Adrenal gland (tissue), 12 donors: Measurements from ENCODE around the gene PSMD12. TPM values are rescaled to one million over a fixed set of nuclear protein-coding genes. Genes with fewer than 3 reads are reported as not detected.
A peak's percentile ranks its signal among the peaks of the same experiment; 100 is the strongest.

ENCODE experiments used
- DNase-seq, 7 donors: peaks; one replicate each; pipeline ENCODE4 v3.0.0-alpha.2; 2019 to 2020
- H3K27ac ChIP-seq, 5 donors: fragments of 200-600 bp; sonication (generic) in 4 of 5; 1 replicate in 3 of 5; 2 replicates in 2 of 5; pipeline versions ENCODE4 v1.5.1 to v1.8.0; 2016 to 2020; ENCODE audit warnings: mild to moderate bottlenecking in 1 of 5
- H3K27me3 ChIP-seq: fragments of 200-600 bp; 2 replicates; pipeline ENCODE4 v1.8.0; 2021
- H3K36me3 ChIP-seq, 2 donors: fragments of 200-600 bp; replicated peaks in 1 of 2; 1 replicate in 1 of 2; 2 replicates in 1 of 2; pipeline versions ENCODE4 v1.5.1 to v1.8.0; 2018 to 2022
- H3K4me1 ChIP-seq, 2 donors: fragments of 200-600 bp; replicated peaks in 1 of 2; 1 replicate in 1 of 2; 2 replicates in 1 of 2; pipeline versions ENCODE4 v1.5.1 to v1.8.0; 2018 to 2021
- H3K4me3 ChIP-seq, 4 donors: fragments of 200-600 bp; sonication (generic) in 3 of 4; one replicate each; pipeline ENCODE4 v1.5.1; 2016 to 2018
- H3K9me3 ChIP-seq, 3 donors: fragments of 200-600 bp; sonication (generic) in 1 of 3; replicated peaks in 1 of 3; 1 replicate in 2 of 3; 2 replicates in 1 of 3; pipeline versions ENCODE4 v1.5.1 to v1.8.0; 2016 to 2021
- POLR2A ChIP-seq, 2 donors: fragments of 450-650 bp; IDR thresholded peaks; one replicate each; pipeline ENCODE4 v1.6.1; 2017; ENCODE audit warnings: antibody characterized with exemption in 2 of 2, mild to moderate bottlenecking in 2 of 2, moderate library complexity in 1 of 2
- WGBS, 4 donors: extraction: QIAGEN DNeasy Blood & Tissue Kit in 2 of 4; methylation state at CpG; one replicate each; pipeline versions ENCODE4 v1.1.5 to v1.1.7; 2013 to 2017; 5-methylcytosine and 5-hydroxymethylcytosine counted together
- intact Hi-C, 2 donors: fragments of 100-400 bp; cut with DNase I; formaldehyde crosslinking; loops; one replicate each; pipeline versions ENCODE4 v1.14.1 to v1.15.0; 2022 to 2023
- polyA plus RNA-seq, 3 donors: library from polyadenylated mRNA; stranded (reverse); fragments of 200-250 nt in 2 of 3; fragments of 350-450 nt in 1 of 3; fragmentation: Illumina TruSeq in 1 of 3; extraction: RNeasy Lipid Tissue Mini Kit (QIAGEN cat#74804) in 1 of 3; gene quantifications; one replicate each; pipeline ENCODE4 v1.2.3, GENCODE V29; 2013 to 2014
- total RNA-seq, 9 donors: library from RNA; depleted of rRNA in 4 of 9; stranded (reverse); fragments of >200 nt in 4 of 9; fragments of 120-200 nt in 1 of 9; fragmentation: NEBNext Ultra II Directional in 1 of 9; extraction: Animal tissue kit (Norgen Biotek cat#: 25700) in 1 of 9; gene quantifications; one replicate each; pipeline versions ENCODE4 v1.1.0 to v1.2.4, GENCODE V29; 2013 to 2023
- TF ChIP-seq, protein P1 (sequence below), 6 experiments: fragments of 450-650 bp in 4 of 6; fragments of 200-600 bp in 2 of 6; sonication (generic) in 1 of 6; IDR thresholded peaks; 1 replicate in 5 of 6; 2 replicates in 1 of 6; pipeline versions ENCODE4 v1.5.1 to v1.8.0; 2016 to 2021; ENCODE audit warnings: antibody characterized with exemption in 6 of 6, mild to moderate bottlenecking in 2 of 6, moderate library complexity in 1 of 6
- donor health status: healthy with polysubstance abuse.
- donor health status: Bipolar disorder and iron deficiency.
- donor health status: DM: yes; HTN: yes; CAD: no.
- donor health status: DM: no; HTN: no; CAD: no.
- donor health status: DM: no; HTN: no; CAD: no.
- donor health status: DM: yes; HTN: yes; CAD: no.

Gene PSMD12
- total and polyA plus RNA-seq, 12 donors, result 19.7 to 163 (median 38.3) TPM

DNA sequence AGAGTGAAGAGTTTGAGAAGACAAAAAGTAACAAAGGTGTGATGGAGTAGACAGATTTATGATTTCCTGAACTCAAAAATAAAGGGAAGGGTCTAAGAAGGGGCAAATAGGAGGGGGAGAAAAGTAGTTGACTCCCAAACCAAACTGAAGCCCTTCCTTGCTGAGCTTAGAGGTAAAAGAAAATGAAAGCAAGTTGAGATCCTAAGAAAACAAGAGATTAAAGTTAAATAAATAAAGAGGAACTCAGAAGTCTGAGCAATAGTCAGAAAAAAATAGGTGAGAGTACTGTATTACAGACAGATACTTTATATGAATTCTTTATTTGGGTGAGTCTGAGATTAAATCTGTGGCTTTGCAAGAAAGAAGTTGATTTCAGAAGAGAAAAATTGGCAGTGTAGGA lies 3.3 kb upstream of the PSMD12 start:
- no peak for DNase-seq
- Histone ChIP-seq H3K4me3 (no peak overlapping the region), H3K27me3 (no peaks in the 10 kb centered on the region), H3K9me3 (no peaks in the 10 kb centered on the region), H3K36me3 (no peaks in the 10 kb centered on the region), H3K4me1 (peaks cover 13 to 18% of the 10 kb centered on the region in 2 donors), H3K27ac (no peak overlapping the region)
- TF ChIP-seq, protein P1, sequence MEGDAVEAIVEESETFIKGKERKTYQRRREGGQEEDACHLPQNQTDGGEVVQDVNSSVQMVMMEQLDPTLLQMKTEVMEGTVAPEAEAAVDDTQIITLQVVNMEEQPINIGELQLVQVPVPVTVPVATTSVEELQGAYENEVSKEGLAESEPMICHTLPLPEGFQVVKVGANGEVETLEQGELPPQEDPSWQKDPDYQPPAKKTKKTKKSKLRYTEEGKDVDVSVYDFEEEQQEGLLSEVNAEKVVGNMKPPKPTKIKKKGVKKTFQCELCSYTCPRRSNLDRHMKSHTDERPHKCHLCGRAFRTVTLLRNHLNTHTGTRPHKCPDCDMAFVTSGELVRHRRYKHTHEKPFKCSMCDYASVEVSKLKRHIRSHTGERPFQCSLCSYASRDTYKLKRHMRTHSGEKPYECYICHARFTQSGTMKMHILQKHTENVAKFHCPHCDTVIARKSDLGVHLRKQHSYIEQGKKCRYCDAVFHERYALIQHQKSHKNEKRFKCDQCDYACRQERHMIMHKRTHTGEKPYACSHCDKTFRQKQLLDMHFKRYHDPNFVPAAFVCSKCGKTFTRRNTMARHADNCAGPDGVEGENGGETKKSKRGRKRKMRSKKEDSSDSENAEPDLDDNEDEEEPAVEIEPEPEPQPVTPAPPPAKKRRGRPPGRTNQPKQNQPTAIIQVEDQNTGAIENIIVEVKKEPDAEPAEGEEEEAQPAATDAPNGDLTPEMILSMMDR (IDR thresholded peaks at IDR 0.05), result no peak
- no peak for TF ChIP-seq POLR2A (IDR thresholded peaks at IDR 0.05)
- intact Hi-C loops, result no loop called here

DNA sequence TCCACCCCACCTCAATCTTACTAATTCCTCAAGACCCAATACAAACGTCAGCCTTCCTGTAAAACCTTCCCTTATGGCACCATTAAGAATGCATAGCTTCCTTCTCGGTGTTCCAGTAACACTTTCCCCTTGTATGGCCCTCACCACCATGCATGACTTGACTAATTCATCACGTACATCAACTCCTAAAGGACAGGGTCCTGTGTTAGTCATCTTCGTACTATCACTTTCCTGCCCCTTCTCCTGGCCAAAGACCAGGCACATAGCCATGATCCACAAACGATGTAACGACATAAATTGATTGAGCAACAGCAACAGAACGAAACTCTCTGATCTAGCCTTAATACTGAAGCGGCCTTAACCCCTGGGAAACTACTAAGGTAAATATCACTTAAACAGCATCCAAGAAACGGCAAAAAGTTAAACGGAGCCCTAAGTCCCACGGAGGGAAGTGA lies 612 bp downstream of the PSMD12 start:
- WGBS, 4 donors, result 0 to 3% (median 1%) methylated on average over 8 to 11 of the region's 11 CpGs
- no peaks in the 10 kb centered on the region for H3K9me3 ChIP-seq
- no peaks in the 10 kb centered on the region for H3K36me3 ChIP-seq
- H3K4me1 ChIP-seq, result peaks cover 35 to 49% of the 10 kb centered on the region in 2 donors
- peak overlapping the region; percentile 83 to 98 (median 96) for H3K27ac ChIP-seq
- no peaks in the 10 kb centered on the region for H3K27me3 ChIP-seq
- peak in 6 of 7 donors; percentile 50 to 76 (median 69) for DNase-seq
- intact Hi-C loops, result no loop called here
- TF ChIP-seq POLR2A (IDR thresholded peaks at IDR 0.05), result no peak
- TF ChIP-seq, protein P1 (IDR thresholded peaks at IDR 0.05), result no peak
- H3K4me3 ChIP-seq, result peak overlapping the region; percentile 89 to 94 (median 90)

DNA sequence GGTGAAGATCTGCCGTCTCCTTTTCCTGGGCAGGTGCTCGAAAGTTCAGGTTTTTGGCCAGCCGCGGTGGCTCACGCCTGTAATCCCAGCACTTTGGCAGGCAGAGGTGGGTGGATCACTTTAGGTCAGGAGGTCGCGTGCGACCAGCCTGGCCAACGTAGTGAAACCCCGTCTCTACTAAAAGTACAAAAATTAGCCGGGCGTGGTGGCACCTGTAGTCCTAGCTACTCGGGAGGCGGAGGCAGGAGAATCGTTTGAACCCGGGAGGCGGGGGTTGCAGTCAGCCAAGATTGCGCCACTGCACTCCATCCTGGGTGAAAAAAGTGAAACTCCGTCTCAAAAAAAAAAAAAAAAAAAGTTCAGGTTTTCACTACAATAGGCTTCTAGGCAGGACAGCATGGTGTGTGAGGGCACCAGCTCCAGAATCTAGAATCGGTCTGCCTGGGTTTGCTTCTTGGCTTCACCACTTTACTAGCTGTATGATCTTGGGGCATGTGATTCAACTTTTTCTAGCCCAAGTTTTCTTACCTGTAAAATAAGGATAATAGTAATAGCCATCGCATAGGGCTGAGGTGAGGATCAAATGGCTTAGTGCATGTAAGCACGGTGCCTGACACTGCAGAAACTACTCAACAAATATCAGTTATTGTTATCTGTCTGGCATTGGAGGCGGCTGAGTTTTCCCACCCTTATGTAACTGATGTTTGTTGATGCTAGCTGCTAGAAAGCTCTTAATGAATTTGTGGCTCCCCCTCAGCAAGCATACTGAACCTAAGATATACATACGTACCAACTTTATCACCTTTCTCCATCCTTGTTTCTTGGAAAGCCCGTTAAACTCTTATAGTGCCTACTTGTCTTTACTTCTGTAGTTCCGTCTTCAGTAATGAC lies 1.3 kb downstream of the PSMD12 start:
- WGBS, 4 donors, result 32 to 63% (median 38%) methylated on average over 26 of the region's 26 CpGs
- Histone ChIP-seq H3K27me3 (no peaks in the 10 kb centered on the region), H3K27ac (peak overlapping the region; percentile 83 to 98 (median 96)), H3K36me3 (no peaks in the 10 kb centered on the region), H3K4me3 (peak overlapping the region in 2 of 4 donors; percentile 90 to 91), H3K9me3 (no peaks in the 10 kb centered on the region), H3K4me1 (peaks cover 35 to 56% of the 10 kb centered on the region in 2 donors)
- TF ChIP-seq, protein P1 (IDR thresholded peaks at IDR 0.05), result no peak
- TF ChIP-seq POLR2A (IDR thresholded peaks at IDR 0.05), result no peak
- intact Hi-C loops, result no loop called here
- DNase-seq, result peak in 4 of 7 donors; percentile 23 to 63 (median 44)

DNA sequence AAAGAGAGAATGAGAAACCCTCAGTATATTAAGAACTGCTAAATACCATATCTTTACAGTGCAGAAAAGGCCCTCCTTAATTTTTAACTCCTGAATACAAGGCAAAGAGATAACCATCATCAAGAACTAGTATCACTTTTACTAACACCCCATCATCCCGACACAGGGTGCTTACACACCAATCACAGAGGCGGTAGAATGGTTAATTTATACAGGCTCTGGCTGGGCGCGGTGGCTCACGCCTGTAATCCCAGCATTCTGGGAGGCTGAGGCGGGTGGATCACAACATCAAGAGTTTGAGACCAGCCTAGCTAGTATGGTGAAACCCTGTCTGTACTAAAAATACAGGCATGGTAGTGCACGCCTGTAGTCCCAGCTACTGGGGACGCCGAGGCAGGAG lies 4.2 kb downstream of the PSMD12 start:
- Histone ChIP-seq H3K36me3 (peaks cover 0 to 10% of the 10 kb centered on the region in 2 donors), H3K27ac (peak overlapping the region in 1 of 5 donors; percentile 36), H3K4me1 (peaks cover 42 to 79% of the 10 kb centered on the region in 2 donors), H3K9me3 (no peaks in the 10 kb centered on the region), H3K27me3 (no peaks in the 10 kb centered on the region), H3K4me3 (no peak overlapping the region)
- no peak for DNase-seq
- WGBS, 4 donors, result 85 to 90% (median 89%) methylated on average over 9 of the region's 9 CpGs
- TF ChIP-seq, protein P1 (IDR thresholded peaks at IDR 0.05), result no peak
- intact Hi-C loops, result no loop called here
